GM19463 (cell line): ENCODE measurements around the gene LGI2.

Experiments used
- ATAC-seq: cut with Tn5 transposase; IDR thresholded peaks from one replicate; pipeline ENCODE4 v1.9.1; 2021; ENCODE audit warnings: mild to moderate bottlenecking, moderate library complexity; ENCODE audit not compliant: unreplicated experiment

LGI2 gene

DNA sequence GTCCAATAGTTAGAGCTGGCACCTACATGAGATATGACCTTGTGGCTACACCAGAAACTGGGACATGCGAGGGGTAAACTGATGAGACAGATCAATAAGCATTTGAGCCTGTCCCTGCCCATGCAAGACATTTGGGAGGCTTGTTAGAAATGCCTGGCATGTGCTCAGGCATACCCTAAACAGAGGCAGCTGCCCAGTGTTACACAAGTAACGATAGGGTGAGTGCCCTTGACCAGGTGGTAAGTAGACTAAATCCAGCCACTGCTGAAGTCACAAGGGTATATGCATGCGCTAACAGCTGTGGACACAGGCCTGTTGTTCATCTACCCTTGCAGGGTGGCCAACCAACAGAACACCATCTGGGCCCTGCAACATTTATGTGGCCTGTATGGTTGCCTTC, 61.8 kb downstream of the LGI2 start:
- ATAC-seq = no peak

DNA sequence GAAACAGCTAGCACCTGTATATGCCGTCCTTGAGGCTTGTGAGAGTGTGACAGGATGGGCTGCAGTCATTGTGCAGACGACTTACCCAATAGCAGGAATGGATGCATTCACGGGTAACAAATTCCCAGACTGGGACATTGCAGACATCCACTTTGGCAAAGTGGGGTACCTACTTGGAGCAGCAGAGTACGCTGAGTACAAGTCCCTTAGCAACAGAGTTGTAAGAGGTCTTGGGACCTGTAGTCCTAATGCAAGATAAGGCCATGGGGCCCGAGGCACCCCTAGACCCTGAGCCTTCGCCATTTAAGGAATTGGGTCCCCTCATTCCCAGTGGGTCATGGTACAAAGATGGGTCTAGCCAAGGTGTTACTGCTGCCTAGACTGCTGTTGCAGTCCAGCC, 62.5 kb downstream of the LGI2 start:
- ATAC-seq = no peak

DNA sequence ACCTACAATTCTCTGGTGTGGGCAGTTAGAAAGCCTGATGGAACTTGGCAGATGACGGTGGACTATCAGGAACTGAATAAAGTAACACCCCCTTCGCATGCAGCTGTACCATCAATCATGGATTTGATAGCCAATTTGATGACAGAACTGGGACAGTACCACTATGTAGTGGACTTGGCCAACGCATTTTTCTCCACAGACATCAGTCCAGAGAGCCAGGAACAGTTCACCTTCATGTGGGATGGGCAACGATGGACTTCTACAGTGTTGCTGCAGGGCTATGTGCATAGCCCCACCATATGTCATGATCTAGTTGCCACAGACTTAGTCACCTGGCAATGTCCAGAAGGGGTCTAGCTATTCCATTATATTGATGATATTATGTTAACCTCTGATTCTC, 63.4 kb downstream of the LGI2 start:
- ATAC-seq = no peak

DNA sequence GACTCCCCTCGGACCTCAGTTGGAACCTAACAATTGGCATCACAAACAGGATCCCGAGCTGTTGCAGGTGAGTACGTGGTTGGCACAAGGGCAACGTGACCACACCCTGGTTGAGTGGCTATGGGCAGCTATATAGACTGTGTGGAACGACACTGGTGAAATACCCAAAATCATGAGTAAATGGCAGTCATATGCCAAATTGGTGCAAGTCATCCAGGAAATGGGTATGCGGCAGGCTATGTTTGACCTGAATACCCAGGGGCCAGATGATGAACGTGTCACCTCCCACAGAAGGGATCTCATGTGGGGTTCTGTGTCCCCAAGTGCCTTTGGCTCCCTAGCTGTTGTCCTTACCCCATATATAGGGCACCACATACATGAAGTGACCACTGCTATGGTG, 64.7 kb downstream of the LGI2 start:
- ATAC-seq = no peak

DNA sequence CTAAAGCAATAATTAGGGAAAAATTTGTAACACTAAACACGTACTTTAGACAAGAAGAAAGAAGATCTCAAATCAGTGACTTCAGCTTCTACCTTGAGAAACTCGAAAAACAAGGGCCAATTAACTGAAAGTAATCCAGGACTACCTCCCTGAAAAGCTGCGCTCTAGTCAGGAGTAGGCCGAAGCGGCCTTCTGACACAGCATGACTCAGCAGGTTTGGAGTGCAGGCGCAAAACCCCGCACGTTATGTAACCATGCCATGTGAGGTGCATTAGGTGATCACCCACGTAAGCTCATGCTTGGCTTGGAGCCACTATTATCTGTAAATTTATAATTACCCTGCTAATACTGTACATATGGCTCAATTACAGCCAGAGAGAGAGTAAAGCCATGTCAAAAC, 65.1 kb downstream of the LGI2 start:
- ATAC-seq = no peak

DNA sequence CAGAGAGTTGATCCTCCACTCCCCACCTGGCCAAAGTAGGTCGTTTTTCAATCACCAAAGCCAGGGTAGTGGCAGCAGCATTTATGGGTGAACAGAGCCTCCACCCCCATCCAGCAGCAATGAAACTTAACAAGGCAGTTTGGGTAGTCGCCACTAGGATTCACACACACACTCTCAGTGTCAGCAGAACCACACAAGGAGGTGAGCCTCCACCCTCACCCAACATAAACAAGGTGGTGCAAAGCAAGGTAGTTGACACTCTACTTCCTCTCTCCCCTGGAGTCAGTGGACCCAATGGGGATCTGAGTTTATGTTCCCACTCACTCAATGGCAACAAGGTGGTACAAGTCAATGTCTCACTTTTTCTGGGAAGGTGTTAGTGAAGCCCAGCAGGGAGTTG, 67.5 kb downstream of the LGI2 start:
- no peak for ATAC-seq

DNA sequence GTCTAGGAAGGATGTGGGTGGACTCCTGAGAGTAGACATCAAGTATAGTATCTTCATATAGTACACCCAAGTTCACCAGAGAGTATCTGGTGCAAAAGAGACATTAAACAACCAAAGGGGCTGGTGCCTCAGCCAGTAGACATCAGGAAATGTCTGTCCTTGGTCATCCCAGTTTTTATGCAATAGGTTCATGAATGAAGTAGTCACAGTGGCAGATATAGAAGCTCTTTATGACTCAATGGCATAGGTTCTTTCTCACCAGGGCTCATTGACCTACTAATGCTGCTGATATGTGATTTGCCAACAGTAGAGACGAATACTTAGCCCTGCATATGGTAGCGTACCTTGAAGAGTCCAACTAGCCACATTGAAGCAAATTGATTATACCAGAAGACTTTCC, 72.9 kb downstream of the LGI2 start:
- ATAC-seq = no peak

DNA sequence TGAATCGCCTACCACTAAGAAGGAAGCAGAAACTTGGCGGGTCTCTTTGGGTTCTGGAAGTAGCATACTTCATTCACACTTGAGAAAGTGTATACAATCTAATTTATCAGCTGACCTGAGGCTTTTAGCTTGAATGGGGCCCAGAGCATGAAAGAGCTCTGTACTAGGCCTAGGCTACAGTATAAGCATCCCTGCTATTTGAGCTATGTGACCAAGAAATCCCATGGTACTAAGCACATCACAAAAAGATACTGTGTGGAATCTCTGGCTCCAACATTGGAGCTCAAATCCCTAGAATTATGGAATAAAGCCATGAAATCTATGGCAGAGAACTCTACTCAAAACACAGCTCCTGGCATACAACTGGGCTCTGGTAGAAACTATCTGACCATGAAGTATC, 74.0 kb downstream of the LGI2 start:
- ATAC-seq = no peak

DNA sequence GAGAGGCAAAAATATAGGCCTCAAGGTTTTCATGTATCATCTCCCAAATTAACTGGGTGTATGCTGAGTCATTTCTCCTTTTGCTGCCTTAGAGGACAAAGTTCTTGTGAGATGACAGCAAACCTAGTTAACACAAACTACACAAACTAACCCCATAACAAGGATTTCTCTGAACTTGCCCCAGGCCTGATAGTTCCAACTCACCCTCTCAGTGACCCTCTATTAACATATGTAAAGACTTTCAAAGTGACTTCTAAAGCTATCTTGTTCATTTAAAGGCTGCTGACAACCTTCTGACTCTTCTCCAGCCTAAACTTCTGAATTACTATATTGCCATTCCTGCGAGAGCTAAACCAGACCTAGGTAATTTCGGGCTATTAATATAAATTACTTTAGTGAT, 74.7 kb downstream of the LGI2 start:
- ATAC-seq = no peak

DNA sequence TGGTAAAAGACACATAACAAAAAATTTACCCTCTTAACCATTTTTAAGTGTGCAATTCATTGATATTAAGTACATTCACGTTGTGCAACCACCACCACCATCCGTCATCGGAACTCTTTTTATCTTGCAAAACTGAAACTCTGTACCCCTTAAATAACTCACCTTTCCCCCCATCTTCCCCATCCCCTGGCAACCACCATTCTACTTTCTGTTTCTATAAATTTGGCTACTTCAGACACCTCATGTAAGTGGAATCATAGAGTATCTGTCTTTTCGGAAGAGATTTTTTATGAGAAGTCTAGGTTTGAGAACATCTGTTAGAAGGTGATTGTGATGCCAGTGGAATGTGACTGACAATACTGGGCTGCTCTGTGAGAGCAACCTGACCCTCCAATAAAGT, 78.1 kb downstream of the LGI2 start:
- ATAC-seq = no peak

DNA sequence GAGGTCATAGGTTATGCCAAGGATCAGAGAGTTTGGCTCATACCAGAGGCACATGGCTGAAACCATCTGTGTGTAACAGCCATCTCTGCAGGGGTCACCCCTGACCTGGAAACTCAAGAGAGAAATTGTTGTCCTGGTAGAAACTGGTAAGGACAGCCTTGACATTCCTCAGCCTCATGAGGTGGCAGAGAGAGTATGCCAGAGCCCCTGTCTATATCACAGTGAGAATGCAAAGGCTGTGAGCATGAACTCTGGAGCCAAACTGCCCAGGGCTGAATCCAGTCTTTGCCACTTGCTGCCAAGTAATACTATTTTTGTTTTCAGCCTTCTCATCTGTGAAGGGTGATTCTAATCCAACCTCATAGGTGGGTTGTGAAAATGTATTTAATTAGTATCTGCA, 80.8 kb downstream of the LGI2 start:
- ATAC-seq = no peak
